Parathyroid adenoma (tissue), 2 donors: Measurements from ENCODE around the gene ENHO.
A peak's percentile ranks its signal among the peaks of the same experiment; 100 is the strongest.

Source experiments
- H2AFZ ChIP-seq: fragments of 300-600 bp; sonication (generic); one replicate; pipeline ENCODE4 v1.7.0; 2017; ENCODE audit warnings: antibody characterized with exemption, mild to moderate bottlenecking
- H3K27ac ChIP-seq: fragments of 300-600 bp; sonication (generic); one replicate; pipeline ENCODE4 v1.7.0; 2017
- H3K27me3 ChIP-seq: fragments of 300-600 bp; sonication (generic); one replicate; pipeline ENCODE4 v1.7.0; 2017; ENCODE audit warnings: low read length; ENCODE audit not compliant: control insufficient read depth, insufficient read depth
- H3K36me3 ChIP-seq: fragments of 300-600 bp; sonication (generic); one replicate; pipeline ENCODE4 v1.7.0; 2017; ENCODE audit warnings: low read length; ENCODE audit not compliant: control insufficient read depth, insufficient read depth
- H3K4me1 ChIP-seq: fragments of 300-600 bp; sonication (generic); one replicate; pipeline ENCODE4 v1.7.0; 2017; ENCODE audit warnings: control low read depth
- H3K4me2 ChIP-seq: fragments of 300-600 bp; sonication (generic); one replicate; pipeline ENCODE4 v1.7.0; 2017; ENCODE audit warnings: low read length
- H3K4me3 ChIP-seq: fragments of 300-600 bp; sonication (generic); one replicate; pipeline ENCODE4 v1.7.0; 2017; ENCODE audit warnings: low read depth, low read length
- H3K79me2 ChIP-seq: fragments of 300-600 bp; sonication (generic); one replicate; pipeline ENCODE4 v1.7.0; 2017; ENCODE audit warnings: control low read depth
- H3K9ac ChIP-seq: fragments of 300-600 bp; sonication (generic); one replicate; pipeline ENCODE4 v1.7.0; 2017; ENCODE audit warnings: mild to moderate bottlenecking
- H3K9me3 ChIP-seq: fragments of 300-600 bp; sonication (generic); one replicate; pipeline ENCODE4 v1.7.0; 2017; ENCODE audit warnings: low read length; ENCODE audit not compliant: control insufficient read depth
- CTCF ChIP-seq: fragments of 300-600 bp; sonication (generic); IDR thresholded peaks from one replicate; pipeline ENCODE4 v1.7.0; 2017; ENCODE audit warnings: antibody characterized with exemption, mild to moderate bottlenecking
- donor health status: primary hyperparathyroidism.

The ENHO gene

GRCh38 chr9:34559624-34560455 is 37.0 kb upstream of the ENHO start:
- Histone ChIP-seq H3K79me2 (no peaks in the 10 kb centered on the region), H3K9ac (no peak overlapping the region), H3K4me1 (peaks cover 17% of the 10 kb centered on the region), H3K36me3 (no peaks in the 10 kb centered on the region), H3K27ac (peak overlapping the region; percentile 72), H3K9me3 (no peaks in the 10 kb centered on the region), H3K4me2 (no peak overlapping the region), H2AFZ (peak overlapping the region; percentile 76), H3K4me3 (no peak overlapping the region), H3K27me3 (no peaks in the 10 kb centered on the region)
- TF ChIP-seq CTCF = no peak

GRCh38 chr9:34558919-34559623 is 36.3 kb upstream of the ENHO start:
- Histone ChIP-seq H3K27me3 (no peaks in the 10 kb centered on the region), H3K4me2 (no peak overlapping the region), H3K9me3 (no peaks in the 10 kb centered on the region), H3K4me3 (no peak overlapping the region), H2AFZ (peak overlapping the region; percentile 76), H3K9ac (no peak overlapping the region), H3K4me1 (peaks cover 17% of the 10 kb centered on the region), H3K27ac (peak overlapping the region; percentile 72), H3K79me2 (no peaks in the 10 kb centered on the region), H3K36me3 (no peaks in the 10 kb centered on the region)
- TF ChIP-seq CTCF = no peak

- H3K36me3 ChIP-seq = no peaks in the 10 kb centered on the region
- no peak for TF ChIP-seq CTCF
- no peaks in the 10 kb centered on the region for H3K9me3 ChIP-seq
- H3K4me3 ChIP-seq = no peak overlapping the region
- H2AFZ ChIP-seq = no peak overlapping the region
- H3K4me2 ChIP-seq = no peak overlapping the region
- peaks cover 17% of the 10 kb centered on the region for H3K4me1 ChIP-seq
- H3K9ac ChIP-seq = no peak overlapping the region
- H3K27ac ChIP-seq = peak overlapping the region; percentile 72
- H3K27me3 ChIP-seq = no peaks in the 10 kb centered on the region
- H3K79me2 ChIP-seq = no peaks in the 10 kb centered on the region
Observed at GRCh38 chr9:34558364-34558763, 35.6 kb upstream of the ENHO start.

GRCh38 chr9:34557426-34558321 is 34.9 kb upstream of the ENHO start:
- Histone ChIP-seq H3K9me3 (no peaks in the 10 kb centered on the region), H3K4me2 (no peak overlapping the region), H3K27ac (no peak overlapping the region), H3K4me1 (peaks cover 19% of the 10 kb centered on the region), H2AFZ (no peak overlapping the region), H3K9ac (no peak overlapping the region), H3K27me3 (no peaks in the 10 kb centered on the region), H3K4me3 (no peak overlapping the region), H3K36me3 (no peaks in the 10 kb centered on the region), H3K79me2 (no peaks in the 10 kb centered on the region)
- no peak for TF ChIP-seq CTCF
